Vagina (tissue), 2 donors: ENCODE data around the gene POLDIP3. TPM values are rescaled to one million over a fixed set of nuclear protein-coding genes. Genes with fewer than 3 reads are reported as not detected.

Source experiments
- DNase-seq, 2 donors: peaks; one replicate each; pipeline ENCODE4 v3.0.0-alpha.2; 2017; ENCODE audit errors: extremely low spot score in 2 of 2
- H3K27ac ChIP-seq: fragments of 200-600 bp; sonication (generic); one replicate; pipeline ENCODE4 v1.5.1; 2019
- H3K27me3 ChIP-seq: fragments of 200-600 bp; sonication (generic); one replicate; pipeline ENCODE4 v1.5.1; 2019
- H3K36me3 ChIP-seq, 2 donors: fragments of 200-600 bp; sonication (generic); one replicate each; pipeline ENCODE4 v1.5.1; 2017 to 2019
- H3K4me1 ChIP-seq: fragments of 200-600 bp; sonication (generic); one replicate; pipeline ENCODE4 v1.5.1; 2019
- H3K4me3 ChIP-seq, 2 donors: fragments of 200-600 bp; sonication (generic); 1 replicate in 1 of 2; 2 replicates in 1 of 2; pipeline ENCODE4 v1.5.1; 2016 to 2019
- H3K9me3 ChIP-seq: fragments of 200-600 bp; sonication (generic); one replicate; pipeline ENCODE4 v1.5.1; 2019
- CTCF ChIP-seq, 3 experiments: fragments of 450-650 bp in 2 of 3; fragments of 200-600 bp in 1 of 3; sonication (generic) in 1 of 3; IDR thresholded peaks; one replicate each; pipeline ENCODE4 v1.5.1; 2017 to 2019; ENCODE audit warnings: antibody characterized with exemption in 3 of 3, mild to moderate bottlenecking in 2 of 3, moderate library complexity in 2 of 3
- POLR2A ChIP-seq, 2 donors: fragments of 450-650 bp; IDR thresholded peaks; one replicate each; pipeline ENCODE4 v1.6.1; 2017; ENCODE audit warnings: antibody characterized with exemption in 2 of 2, mild to moderate bottlenecking in 2 of 2, moderate library complexity in 2 of 2
- POLR2AphosphoS5 ChIP-seq, 2 donors: sonication (generic); formaldehyde crosslinking; IDR thresholded peaks; one replicate each; pipeline ENCODE4 v1.9.0; 2017; ENCODE audit warnings: antibody characterized with exemption in 2 of 2, mild to moderate bottlenecking in 2 of 2, low read depth in 1 of 2; ENCODE audit not compliant: insufficient read depth in 1 of 2
- intact Hi-C: fragments of 100-400 bp; cut with DNase I; formaldehyde crosslinking; loops from one replicate; pipeline ENCODE4 v1.15.1; 2023
- total RNA-seq: library from RNA; depleted of rRNA; stranded (reverse); fragments of >200 nt; gene quantifications from one replicate; pipeline ENCODE4 v1.2.3, GENCODE V29; 2016

Gene POLDIP3
- total RNA-seq, 1 donor from 2014 or later, result 34.9 TPM

GRCh38 chr22:42648368-42649245 lies 33.9 kb upstream of the POLDIP3 start:
- H3K4me3 ChIP-seq, result peak overlapping the region; percentile 90 to 100
- DNase-seq, result no peak
- H3K9me3 ChIP-seq, result no peaks in the 10 kb centered on the region
- H3K4me1 ChIP-seq, result peaks cover 54% of the 10 kb centered on the region
- peak overlapping the region; percentile 99 for H3K27ac ChIP-seq
- no peaks in the 10 kb centered on the region for H3K27me3 ChIP-seq
- intact Hi-C loops, result no loop called here
- TF ChIP-seq POLR2A (IDR thresholded peaks at IDR 0.05) (no peak), CTCF (IDR thresholded peaks at IDR 0.05) (no peak), POLR2AphosphoS5 (IDR thresholded peaks at IDR 0.05; ENCODE audit: insufficient read depth in 1 of 2, low read depth in 1 of 2) (peak in 1 of 2 donors; percentile 52)
- no peaks in the 10 kb centered on the region for H3K36me3 ChIP-seq

- H3K4me1 ChIP-seq, result peaks cover 61% of the 10 kb centered on the region
- DNase-seq, result no peak
These were observed 33.3 kb upstream of the POLDIP3 start for GRCh38 chr22:42648017-42648367.

GRCh38 chr22:42646569-42647525 lies 32.2 kb upstream of the POLDIP3 start:
- DNase-seq, result peak in 1 of 2 donors; percentile 96
- TF ChIP-seq POLR2AphosphoS5 (IDR thresholded peaks at IDR 0.05; ENCODE audit: insufficient read depth in 1 of 2, low read depth in 1 of 2) (peak in 1 of 2 donors; percentile 47), POLR2A (IDR thresholded peaks at IDR 0.05) (no peak)
- H3K27me3 ChIP-seq, result no peaks in the 10 kb centered on the region
- H3K4me1 ChIP-seq, result peaks cover 72% of the 10 kb centered on the region
- intact Hi-C loops, result no loop called here
- H3K27ac ChIP-seq, result peak overlapping the region; percentile 99
- peak overlapping the region; percentile 46 to 90 for H3K4me3 ChIP-seq
- no peaks in the 10 kb centered on the region for H3K9me3 ChIP-seq
- H3K36me3 ChIP-seq, result no peaks in the 10 kb centered on the region

More at GRCh38 chr22:42648017-42648367, 33.3 kb upstream of the POLDIP3 start:
- no peaks in the 10 kb centered on the region for H3K9me3 ChIP-seq
- no peaks in the 10 kb centered on the region for H3K27me3 ChIP-seq
- H3K27ac ChIP-seq, result peak overlapping the region; percentile 99
- H3K36me3 ChIP-seq, result no peaks in the 10 kb centered on the region
- TF ChIP-seq CTCF (IDR thresholded peaks at IDR 0.05), result no peak
- TF ChIP-seq POLR2A (IDR thresholded peaks at IDR 0.05), result no peak
- no peak for TF ChIP-seq POLR2AphosphoS5 (IDR thresholded peaks at IDR 0.05; ENCODE audit: insufficient read depth in 1 of 2, low read depth in 1 of 2)
- intact Hi-C loops, result no loop called here
- H3K4me3 ChIP-seq, result peak overlapping the region; percentile 90 to 100

- H3K4me3 ChIP-seq, result peak overlapping the region; percentile 46 to 90
- peak overlapping the region; percentile 99 for H3K27ac ChIP-seq
- H3K9me3 ChIP-seq, result no peaks in the 10 kb centered on the region
- H3K27me3 ChIP-seq, result no peaks in the 10 kb centered on the region
- TF ChIP-seq POLR2AphosphoS5 (IDR thresholded peaks at IDR 0.05; ENCODE audit: insufficient read depth in 1 of 2, low read depth in 1 of 2) (no peak), POLR2A (IDR thresholded peaks at IDR 0.05) (no peak), CTCF (IDR thresholded peaks at IDR 0.05) (no peak)
- no peaks in the 10 kb centered on the region for H3K36me3 ChIP-seq
- no peak for DNase-seq
- intact Hi-C loops, result no loop called here
- H3K4me1 ChIP-seq, result peaks cover 76% of the 10 kb centered on the region
These were observed 31.4 kb upstream of the POLDIP3 start for GRCh38 chr22:42645938-42646568.
